Activated CD4-positive, alpha-beta T cell treated with anti-CD3 and anti-CD28 coated beads for 24 hours (primary cell): Measurements from ENCODE around the gene SPHK1.

Experiments used
- DNase-seq, 2 donors: peaks; one replicate each; pipeline ENCODE4 v3.0.0-alpha.2; 2020; ENCODE audit warnings: low read depth in 2 of 2

The SPHK1 gene

GRCh38 chr17:76363107-76363842 lies 21.1 kb upstream of the SPHK1 start:
- no peak for DNase-seq

GRCh38 chr17:76365256-76365903 lies 19.0 kb upstream of the SPHK1 start:
- DNase-seq: no peak

GRCh38 chr17:76366247-76366646 lies 18.2 kb upstream of the SPHK1 start:
- no peak for DNase-seq

- no peak for DNase-seq
Observed at GRCh38 chr17:76367642-76368041, 16.8 kb upstream of the SPHK1 start.

- DNase-seq: no peak
Observed at GRCh38 chr17:76368545-76368944, 15.9 kb upstream of the SPHK1 start.

- no peak for DNase-seq
Observed at GRCh38 chr17:76369379-76369778, 15.0 kb upstream of the SPHK1 start.

- DNase-seq: no peak
Observed at GRCh38 chr17:76369804-76370203, 14.6 kb upstream of the SPHK1 start.

- DNase-seq: no peak
Observed at GRCh38 chr17:76370261-76370993, 14.0 kb upstream of the SPHK1 start.

GRCh38 chr17:76371656-76372628 lies 12.5 kb upstream of the SPHK1 start:
- DNase-seq: no peak

- DNase-seq: no peak
Observed at GRCh38 chr17:76376318-76377133, 7.9 kb upstream of the SPHK1 start.

GRCh38 chr17:76378548-76379274 lies 5.7 kb upstream of the SPHK1 start:
- no peak for DNase-seq

GRCh38 chr17:76379275-76379641 lies 5.2 kb upstream of the SPHK1 start:
- no peak for DNase-seq

GRCh38 chr17:76379646-76380376 lies 4.6 kb upstream of the SPHK1 start:
- no peak for DNase-seq

- no peak for DNase-seq
Observed at GRCh38 chr17:76381633-76382350, 2.6 kb upstream of the SPHK1 start.

- peak in 1 of 2 donors; percentile 24 for DNase-seq
Observed at GRCh38 chr17:76382351-76382802, 2.0 kb upstream of the SPHK1 start.

GRCh38 chr17:76382803-76383545 lies 1.4 kb upstream of the SPHK1 start:
- peak; percentile 31 to 54 for DNase-seq

- peak in 1 of 2 donors; percentile 30 for DNase-seq
Observed at GRCh38 chr17:76383546-76384221, 725 bp upstream of the SPHK1 start.
